GM04504 (cell line): Measurements from ENCODE around the gene APLP2.
A peak's percentile ranks its signal among the peaks of the same experiment; 100 is the strongest.
"Not testable (repeated sequence)": the region's sequence is repeated elsewhere in the genome, so short reads cannot be mapped to it uniquely, and the experiment has no call there.

Experiments used
- DNase-seq: peaks from one replicate; pipeline ENCODE4 v3.0.0-alpha.2; 2012; ENCODE audit warnings: low read depth

The APLP2 gene

GRCh38 chr11:130170345-130170744 lies 100.7 kb downstream of the APLP2 start:
- no peak for DNase-seq

- DNase-seq, result no peak
Measured at GRCh38 chr11:130171534-130171933, 101.8 kb downstream of the APLP2 start.

- not testable (repeated sequence) for DNase-seq
Measured at GRCh38 chr11:130172001-130172400, 102.3 kb downstream of the APLP2 start.

- no peak for DNase-seq
Measured at GRCh38 chr11:130174642-130175041, 104.9 kb downstream of the APLP2 start.

- no peak for DNase-seq
Measured at GRCh38 chr11:130175898-130176297, 106.2 kb downstream of the APLP2 start.

- DNase-seq, result no peak
Measured at GRCh38 chr11:130177782-130178181, 108.1 kb downstream of the APLP2 start.

- no peak for DNase-seq
Measured at GRCh38 chr11:130178441-130179339, 109.0 kb downstream of the APLP2 start.

- no peak for DNase-seq
Measured at GRCh38 chr11:130179396-130180306, 110.0 kb downstream of the APLP2 start.

GRCh38 chr11:130180491-130180890 lies 110.8 kb downstream of the APLP2 start:
- DNase-seq, result no peak

- DNase-seq, result no peak
Measured at GRCh38 chr11:130180896-130181294, 111.2 kb downstream of the APLP2 start.

- DNase-seq, result peak; percentile 60
Measured at GRCh38 chr11:130181295-130182272, 111.9 kb downstream of the APLP2 start.

- DNase-seq, result no peak
Measured at GRCh38 chr11:130183878-130184610, 114.3 kb downstream of the APLP2 start.

- no peak for DNase-seq
Measured at GRCh38 chr11:130187096-130187495, 117.4 kb downstream of the APLP2 start.

- no peak for DNase-seq
Measured at GRCh38 chr11:130188047-130188446, 118.4 kb downstream of the APLP2 start.

- no peak for DNase-seq
Measured at GRCh38 chr11:130188585-130189347, 119.1 kb downstream of the APLP2 start.

- no peak for DNase-seq
Measured at GRCh38 chr11:130189492-130190210, 120.0 kb downstream of the APLP2 start.

- no peak for DNase-seq
Measured at GRCh38 chr11:130190371-130190881, 120.7 kb downstream of the APLP2 start.

- no peak for DNase-seq
Measured at GRCh38 chr11:130191896-130192295, 122.2 kb downstream of the APLP2 start.

GRCh38 chr11:130192845-130193267 lies 123.2 kb downstream of the APLP2 start:
- DNase-seq, result no peak
